HG02642 (cell line): Measurements from ENCODE around the gene CRYAB.
"Not testable (repeated sequence)": the region's sequence is repeated elsewhere in the genome, so short reads cannot be mapped to it uniquely, and the experiment has no call there.

Source experiments
- ATAC-seq: cut with Tn5 transposase; IDR thresholded peaks from one replicate; pipeline ENCODE4 v1.9.1; 2021; ENCODE audit warnings: mild to moderate bottlenecking; ENCODE audit not compliant: unreplicated experiment, poor library complexity

The CRYAB gene

DNA sequence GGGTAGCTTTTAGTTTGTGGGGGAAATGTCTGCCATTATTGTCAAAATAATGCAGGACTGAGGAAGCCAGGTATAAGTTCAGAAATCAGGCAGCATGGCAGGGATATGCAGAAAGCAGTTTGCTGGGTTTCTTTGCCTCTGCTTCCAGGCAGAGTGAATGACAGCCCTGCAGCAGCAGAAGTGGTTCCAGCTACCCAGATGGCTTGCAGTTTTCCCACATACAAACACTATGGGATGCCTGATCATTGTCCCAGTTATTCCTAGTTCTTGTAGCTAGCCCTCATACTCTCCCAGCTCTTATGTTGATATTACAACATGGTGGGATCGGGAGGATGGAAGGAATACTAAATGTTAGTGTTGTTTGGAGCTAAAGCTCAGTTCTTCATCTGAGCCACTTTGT, 22.7 kb upstream of the CRYAB start:
- no peak for ATAC-seq

DNA sequence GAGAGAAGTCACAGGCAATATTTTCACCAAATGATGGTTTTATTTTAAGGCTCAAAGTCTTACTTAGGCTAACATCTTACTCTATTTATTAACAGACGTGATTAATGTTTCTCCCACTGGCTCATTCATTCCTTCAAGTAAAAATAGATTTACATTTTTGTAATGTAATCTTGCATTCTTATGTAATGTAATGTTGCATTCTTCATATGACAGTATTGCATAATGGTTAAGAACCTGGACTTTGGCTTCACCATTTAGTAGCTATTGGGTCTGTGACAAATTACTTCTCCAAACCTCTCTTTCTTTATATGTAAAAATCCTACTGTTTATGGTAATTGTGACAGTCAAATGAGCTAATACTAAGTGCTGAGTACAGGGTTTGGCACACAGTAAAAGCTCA, 22.3 kb upstream of the CRYAB start:
- no peak for ATAC-seq

DNA sequence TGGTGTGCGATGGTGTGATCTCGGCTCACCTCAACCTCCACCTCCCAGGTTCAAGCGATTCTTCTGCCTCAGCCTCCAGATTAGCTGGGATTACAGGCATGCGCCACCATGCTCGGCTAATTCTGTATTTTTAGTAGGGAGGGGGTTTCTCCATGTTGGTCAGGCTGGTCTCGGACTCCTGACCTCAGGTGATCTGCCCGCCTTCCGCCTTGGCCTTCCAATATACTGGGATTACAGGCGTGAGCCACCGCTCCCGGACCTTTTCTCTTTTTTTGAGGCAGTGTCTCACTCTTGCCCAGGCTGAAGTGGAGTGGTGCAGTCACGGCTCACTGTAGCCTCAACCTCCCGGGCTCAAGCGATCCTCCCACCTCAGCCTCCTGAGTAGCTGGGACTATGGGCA, 21.6 kb upstream of the CRYAB start:
- not testable (repeated sequence) for ATAC-seq

DNA sequence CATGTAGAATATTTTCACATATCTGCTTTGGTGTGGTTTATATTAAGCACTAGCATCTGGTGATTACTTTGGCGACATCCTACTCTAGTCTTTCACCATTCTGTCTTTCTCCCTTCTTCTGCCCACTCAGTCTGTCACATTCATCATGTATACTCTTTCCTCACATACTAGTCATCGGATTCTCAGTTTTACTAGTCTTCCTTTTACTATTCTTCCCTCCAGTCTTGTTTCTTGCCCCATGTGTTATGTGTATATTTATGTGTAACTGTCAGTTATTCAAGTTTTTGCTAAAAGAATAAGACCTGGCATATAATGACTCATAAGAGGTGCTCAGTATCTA, 21.0 kb upstream of the CRYAB start:
- no peak for ATAC-seq

DNA sequence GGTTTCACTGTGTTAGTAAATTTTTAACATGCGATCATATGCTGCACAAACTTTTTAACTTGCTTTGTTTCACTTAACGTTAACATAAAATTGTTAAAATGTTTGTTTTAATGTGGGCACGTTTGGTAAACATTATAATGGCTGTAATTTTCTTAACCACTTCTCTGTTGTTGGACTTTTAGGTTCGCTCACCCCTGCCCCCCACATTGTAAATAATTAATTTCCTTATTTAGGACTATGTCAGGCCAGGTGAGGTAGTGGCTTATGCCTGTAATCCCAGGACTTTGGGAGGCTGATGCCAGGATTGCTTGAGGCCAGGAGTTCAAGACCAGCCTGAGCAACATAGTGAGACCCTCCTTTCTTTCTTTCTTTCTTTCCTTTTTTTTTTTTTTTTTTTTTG, 18.9 kb upstream of the CRYAB start:
- ATAC-seq, result no peak

DNA sequence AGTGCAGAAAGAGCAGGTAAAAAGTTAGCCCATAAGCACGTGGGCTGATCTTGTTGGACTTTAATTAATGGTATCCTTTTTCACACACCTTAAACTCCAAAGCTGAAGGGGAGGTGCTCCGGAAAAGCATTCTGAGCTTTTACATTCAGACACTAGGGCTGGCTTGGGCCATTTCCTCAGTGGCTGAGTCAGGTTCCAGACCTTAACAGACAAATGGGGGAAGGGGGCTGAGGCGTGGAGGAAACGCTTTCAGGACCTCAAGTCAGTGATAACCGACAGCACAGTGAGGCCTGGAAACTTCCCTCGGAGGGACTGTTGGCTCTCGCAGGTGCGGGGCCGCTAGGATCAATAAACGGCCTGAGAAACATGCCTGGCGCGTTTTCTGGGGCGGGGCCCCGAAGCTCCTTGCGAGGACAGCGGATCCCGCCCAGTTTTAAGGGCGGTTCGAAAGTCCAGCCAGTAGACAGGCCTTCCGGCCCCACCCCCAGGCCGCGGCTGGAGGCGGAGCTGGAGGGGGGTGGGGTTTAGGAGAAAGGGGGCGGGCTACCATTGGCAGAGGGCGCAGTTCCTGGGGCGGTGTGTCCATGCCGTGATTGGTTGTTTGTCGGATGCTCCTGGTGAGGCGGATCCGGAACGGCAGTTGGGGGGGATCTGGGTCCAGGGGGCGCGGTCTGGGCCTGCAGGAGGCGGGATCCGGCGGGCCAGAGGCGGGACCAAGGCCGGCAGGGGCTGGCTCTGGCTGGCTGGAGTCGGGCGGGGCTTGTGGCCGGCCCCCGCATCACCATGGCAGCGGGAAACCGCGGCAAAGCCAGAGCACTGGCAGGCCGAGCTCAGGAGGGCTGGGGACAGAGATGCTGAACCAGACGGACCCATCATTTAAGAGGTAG, 15.2 kb upstream of the CRYAB start:
- ATAC-seq, result peak; percentile 97

DNA sequence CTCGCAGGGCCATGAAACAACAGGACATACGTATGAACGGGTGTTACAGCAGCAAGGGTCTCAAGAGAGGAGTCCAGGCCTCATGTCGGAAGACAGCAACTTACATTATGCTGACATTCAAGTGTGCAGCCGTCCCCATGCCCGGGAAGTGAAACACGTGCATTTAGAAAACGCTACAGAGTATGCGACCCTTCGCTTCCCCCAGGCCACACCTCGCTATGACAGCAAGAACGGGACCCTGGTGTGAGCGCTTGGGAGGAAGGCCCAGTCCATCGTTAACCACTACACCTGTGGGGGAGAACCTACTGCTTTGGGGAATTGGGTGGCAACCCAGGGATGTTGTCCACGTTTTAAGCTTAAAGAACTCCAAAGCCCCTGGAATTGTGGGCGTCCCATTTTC, 14.4 kb upstream of the CRYAB start:
- ATAC-seq, result no peak

DNA sequence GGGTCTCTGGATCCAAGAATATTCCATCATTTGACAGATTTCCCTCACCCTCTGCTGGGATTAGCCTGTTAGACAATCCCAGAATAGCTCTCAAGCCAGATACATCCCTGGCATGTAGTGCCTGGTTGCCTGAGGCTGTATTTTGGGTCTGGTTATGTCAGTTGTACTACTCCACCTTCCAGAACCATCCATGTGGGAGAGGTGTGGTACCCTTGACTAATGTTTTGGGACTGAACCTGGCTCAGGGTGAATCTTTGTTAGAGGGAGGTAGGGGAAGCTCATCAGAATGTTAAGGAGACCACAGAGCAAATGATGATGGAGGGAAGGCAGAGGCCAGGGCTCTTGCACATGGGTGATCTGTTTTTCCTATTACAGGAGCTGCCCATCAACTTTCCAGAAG, 12.4 kb upstream of the CRYAB start:
- no peak for ATAC-seq

DNA sequence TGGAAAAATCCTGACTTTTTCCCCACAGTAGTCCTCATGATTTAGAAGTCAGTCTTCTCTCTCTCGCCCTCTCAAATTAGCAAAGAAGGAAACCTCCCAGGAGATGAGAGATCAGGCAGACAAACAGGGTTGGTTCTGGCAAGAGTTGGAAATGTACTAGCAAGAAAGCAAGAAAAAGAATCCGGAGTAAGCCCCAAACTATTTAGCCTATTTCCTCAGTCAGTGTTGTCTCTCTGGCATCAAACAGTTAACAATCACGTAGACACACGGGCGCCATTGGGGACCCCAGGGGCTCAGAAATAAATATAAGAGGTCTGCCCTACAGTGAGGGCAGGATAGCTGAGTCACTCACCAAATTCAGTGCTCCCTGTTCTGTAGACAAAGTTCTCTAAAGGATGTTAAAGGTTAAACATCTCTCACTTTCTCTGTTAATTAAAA, 11.8 kb upstream of the CRYAB start:
- no peak for ATAC-seq

DNA sequence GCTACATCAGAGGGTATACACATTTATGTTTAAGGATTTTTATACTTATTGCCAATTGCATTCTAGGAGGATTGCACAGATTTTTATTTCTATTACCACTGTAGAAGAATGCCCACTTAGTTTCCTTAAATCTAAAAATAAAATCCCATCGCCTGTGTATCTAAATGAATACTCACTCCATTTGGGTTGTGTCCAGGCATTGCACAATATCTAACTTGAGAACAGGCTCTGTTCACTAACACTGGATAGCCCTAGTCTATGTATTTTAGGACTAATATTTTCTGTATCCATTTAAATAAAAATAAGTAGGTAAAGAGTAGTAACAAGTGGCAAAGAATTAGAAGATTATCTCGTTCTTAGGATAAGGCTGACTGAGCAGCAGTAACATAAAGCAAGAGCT, 11.2 kb upstream of the CRYAB start:
- ATAC-seq, result no peak

DNA sequence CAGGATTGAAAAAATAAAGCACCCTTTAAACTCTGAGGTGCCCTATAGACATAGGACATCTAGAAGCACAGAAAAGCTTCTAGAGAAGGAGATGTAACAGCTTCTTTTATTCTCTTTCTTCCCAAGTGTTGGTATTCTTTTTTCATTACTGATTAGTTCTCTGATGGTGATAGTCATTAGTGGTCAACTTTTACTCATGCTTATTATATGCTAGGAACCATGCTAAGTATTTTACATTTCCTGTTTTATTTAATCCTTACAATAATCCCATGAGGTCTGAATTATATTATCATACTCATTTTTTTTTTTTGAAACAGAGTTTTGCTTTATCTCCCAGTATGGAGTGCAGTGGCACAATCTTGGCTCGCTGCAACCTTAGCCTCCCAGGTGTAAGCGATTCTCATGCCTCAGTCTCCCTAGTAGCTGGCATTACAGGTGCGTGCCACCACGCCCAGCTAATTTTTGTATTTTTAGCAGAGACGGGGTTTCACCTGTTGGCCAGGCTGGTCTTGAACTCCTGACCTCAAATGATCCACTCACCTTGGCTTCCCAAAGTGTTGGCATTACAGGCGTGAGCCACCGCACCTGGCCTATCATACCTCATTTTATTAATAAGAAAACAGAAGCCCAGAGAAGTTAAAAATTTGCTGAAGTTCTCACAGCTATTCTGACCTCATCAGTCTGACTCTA, 10.1 kb upstream of the CRYAB start:
- no peak for ATAC-seq

DNA sequence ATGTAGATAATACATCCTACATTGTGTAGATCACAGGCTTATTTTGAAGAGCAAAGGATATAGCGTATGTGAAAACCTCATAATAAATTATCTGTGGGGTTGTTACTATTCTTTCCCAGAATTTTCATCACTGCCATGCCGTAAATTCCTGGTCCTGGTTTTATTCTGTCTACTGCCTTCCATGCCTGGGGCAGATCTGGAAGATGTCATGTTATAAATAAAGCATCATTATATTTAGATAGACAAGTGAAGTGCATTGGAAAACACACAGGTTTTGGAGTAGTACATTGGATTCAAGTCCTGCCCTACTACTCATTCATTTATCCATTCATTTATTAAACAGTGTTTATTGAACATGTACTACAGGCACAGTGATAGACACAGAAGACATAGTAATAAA, 9.3 kb upstream of the CRYAB start:
- no peak for ATAC-seq

DNA sequence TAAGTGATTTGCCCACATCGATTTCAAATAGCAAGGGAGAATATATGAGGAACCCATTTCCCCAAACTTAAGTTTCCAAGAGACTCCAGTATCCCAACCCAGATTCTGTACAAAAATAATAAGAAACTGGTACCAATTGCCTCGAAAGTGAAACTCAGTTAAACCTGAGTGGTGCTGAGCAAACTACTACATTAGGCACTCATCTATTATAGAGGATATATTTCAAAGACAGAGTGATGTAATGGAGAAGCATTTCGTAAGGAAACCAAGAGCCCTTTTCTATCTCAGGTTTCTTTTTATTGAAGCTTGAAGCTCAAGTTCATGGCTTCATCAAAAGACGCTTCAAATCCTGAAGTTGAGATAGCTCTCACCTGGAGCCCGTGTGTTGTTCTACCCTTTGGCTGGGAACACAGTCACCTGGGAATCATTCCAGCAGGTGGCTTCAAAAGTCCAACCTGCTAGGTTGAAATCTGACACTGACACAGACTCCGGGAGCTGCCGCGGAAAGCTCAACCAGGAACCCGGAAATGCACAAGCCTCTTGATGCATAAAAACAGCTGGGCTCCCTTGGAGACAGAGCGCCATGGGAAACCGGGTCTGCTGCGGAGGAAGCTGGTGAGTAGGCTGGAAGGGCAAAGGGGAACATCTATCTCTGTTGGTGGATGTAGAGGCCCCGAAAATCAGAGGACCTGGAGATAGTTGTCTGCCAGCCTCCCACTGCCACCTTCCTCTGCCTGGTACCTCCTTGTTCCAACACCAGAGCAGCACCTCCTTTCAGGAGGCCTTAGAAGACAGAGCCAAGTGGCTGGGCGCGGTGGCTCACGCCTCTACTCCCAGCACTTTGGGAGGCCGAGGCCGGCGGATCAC, 7.1 kb upstream of the CRYAB start, which contains the start of gene C11orf52:
Gene C11orf52, plus strand, starts transcription at position 524 of the 867 bp plus-strand sequence. Its CDS starts 60 bp downstream, at position 584.
- ATAC-seq, result no peak

DNA sequence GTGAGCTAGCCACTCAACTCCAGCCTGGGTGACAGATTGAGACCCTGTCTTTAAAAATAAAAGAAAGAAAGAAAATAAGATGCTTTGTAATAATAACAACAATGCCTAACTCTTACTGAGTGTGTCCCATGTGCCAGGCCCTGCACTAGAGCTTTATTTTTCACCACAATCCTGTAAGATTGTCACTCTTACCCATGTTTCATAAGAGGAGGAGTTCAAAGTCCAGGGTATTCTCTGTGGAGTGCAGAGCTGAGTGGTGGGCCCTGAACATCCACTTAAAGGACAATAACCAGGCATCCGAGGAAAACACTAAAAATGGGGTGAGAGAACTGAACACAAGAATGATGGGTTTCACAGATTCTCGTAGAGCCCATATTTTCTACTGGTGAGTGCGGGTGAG, 6.2 kb upstream of the CRYAB start:
- no peak for ATAC-seq

DNA sequence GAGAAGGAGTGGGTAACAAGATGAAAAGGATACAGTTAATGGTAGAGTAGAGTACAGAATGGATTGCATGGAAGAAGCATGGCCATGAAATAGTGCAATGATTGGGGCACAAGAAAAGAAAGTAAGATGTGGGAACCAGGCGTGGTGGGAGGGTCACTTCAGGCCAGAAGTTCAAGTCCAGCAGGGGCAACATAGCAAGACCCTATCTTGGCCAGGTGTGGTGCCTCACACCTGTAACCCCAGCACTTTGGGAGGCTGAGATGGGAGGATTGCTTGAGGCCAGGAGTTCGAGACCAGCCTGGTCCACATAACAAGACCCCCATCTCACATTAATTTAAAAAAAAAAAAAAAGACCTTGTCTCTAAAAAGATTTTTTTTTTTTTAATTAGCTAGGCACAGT, 5.7 kb upstream of the CRYAB start:
- ATAC-seq, result no peak

DNA sequence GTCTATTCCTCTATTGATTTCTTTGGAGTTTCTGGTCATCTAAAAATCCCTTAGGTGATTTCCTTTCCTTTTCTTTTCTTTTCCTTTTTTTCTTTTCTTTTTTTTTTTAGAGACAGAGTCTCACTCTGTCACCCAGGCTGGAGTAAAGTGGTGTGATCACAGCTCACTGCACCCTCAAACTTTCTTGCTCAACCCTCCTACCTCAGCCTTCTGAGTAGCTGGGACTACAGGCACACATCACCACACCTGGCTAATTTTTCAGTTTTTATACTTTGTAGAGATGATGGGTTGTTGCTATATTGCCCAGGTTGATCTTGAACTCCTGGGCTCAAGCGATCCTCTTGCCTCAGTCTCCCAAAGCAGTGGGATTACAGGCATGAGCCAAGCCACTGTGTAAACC, 5.2 kb upstream of the CRYAB start:
- no peak for ATAC-seq

DNA sequence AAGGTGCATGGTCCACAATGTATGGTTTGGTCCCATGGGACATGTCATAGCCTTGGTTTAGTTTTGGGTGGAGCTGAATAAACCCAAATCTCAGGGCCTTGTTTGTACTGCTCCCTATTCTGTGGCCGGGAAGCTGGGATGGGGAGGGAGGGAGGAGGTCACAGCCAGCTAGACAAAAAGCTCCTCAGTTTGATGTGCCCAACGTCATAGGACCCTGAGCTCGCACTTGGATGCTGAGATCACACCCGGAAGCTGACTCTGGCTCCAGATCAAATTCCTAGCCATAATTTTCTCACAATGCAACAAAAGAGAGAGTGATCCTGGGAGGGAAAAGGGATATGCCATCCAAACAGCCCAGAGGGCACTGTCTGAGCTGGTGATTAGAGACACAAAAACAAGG, 2.4 kb upstream of the CRYAB start:
- ATAC-seq, result no peak

DNA sequence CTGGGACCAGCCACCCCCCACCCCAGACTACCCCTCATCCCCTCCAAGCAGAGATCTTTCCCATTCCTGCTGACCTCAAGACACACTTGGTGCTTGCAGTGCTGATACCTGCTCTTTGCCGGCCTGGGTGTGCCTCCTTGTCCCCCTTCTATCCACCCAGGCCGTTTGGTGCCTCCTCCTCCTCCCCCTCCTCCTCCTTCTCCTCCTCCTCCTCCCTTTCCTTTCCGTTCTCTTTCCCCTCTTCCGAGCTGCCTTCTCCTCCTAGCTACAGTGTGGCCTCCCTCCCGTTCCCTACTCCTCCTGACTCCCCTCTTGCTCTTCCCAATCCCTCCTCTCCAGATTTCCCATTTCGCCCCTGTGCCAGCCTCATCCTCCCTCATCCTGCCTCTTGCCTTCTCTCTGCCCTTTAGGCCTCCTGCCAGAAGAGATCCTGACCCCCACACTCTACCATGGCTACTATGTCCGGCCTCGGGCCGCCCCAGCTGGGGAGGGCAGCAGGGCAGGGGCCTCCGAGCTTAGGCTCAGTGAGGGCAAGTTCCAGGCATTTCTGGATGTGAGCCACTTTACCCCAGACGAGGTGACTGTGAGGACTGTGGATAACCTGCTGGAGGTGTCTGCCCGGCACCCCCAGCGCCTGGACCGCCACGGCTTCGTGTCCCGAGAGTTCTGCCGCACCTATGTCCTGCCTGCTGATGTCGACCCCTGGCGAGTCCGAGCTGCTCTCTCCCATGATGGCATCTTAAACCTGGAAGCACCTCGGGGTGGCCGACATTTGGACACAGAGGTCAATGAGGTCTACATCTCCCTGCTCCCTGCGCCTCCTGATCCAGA, 1.7 kb upstream of the CRYAB start:
- ATAC-seq, result no peak

DNA sequence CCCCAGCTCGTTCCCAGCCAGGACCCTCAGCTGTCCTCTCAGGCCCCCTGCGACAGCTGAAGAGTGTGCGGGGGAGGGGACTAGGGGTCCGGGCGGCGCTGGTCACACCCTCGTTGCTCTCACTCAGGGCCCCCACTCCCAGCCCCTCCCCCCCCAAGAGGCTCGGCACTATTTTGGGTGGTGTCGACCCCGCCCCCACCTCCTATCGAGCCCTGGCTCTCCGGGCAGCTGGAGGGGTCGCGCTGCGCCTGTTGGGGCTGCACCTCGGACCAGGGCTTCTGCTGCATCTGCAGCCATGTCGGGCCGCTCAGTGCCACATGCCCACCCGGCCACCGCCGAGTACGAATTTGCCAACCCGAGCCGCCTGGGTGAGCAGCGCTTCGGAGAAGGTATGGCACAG, 965 bp upstream of the CRYAB start, which contains the start of gene HSPB2:
Gene HSPB2, plus strand, starts transcription at position 200 of the 400 bp plus-strand sequence. Its CDS starts 96 bp downstream, at position 296.
- no peak for ATAC-seq
